OCI-LY7 (cell line): Measurements from ENCODE around the gene DOCK1.

Experiments used
- EZH2phosphoT487 ChIP-seq: fragments of 200-600 bp; sonication (generic); IDR thresholded peaks from 2 replicates; pipeline ENCODE4 v1.6.1; 2018; ENCODE audit warnings: low read depth, borderline replicate concordance, mild to moderate bottlenecking, mixed run types, antibody characterized with exemption, low read length, moderate library complexity, mixed read lengths
- TF ChIP-seq, protein P1 (sequence below): fragments of 200-600 bp; sonication (generic); conservative IDR thresholded peaks from 2 replicates; pipeline ENCODE4 v1.5.1; 2014; ENCODE audit warnings: mild to moderate bottlenecking, antibody characterized with exemption, low read length, moderate library complexity, mixed read lengths

DNA sequence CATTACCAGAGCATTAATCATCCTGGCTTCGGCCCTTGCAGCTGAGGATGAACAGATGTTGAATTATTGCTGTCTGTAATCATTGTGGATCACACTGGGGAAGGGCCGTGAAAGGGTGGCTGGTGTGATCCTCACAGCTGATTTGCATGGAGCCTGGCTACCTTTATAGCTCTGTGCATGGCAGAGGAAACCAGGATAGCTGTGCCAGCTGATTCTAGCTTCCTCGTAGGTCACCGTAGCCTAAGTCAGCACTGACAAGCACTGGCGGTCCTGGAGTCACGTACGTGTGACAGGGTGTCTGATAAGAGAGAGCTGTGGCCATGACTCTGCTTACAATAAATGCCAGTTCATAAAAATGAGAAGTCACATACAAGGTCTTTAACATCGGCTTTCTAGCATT lies 214.7 kb downstream of the DOCK1 start:
- TF ChIP-seq, protein P1, sequence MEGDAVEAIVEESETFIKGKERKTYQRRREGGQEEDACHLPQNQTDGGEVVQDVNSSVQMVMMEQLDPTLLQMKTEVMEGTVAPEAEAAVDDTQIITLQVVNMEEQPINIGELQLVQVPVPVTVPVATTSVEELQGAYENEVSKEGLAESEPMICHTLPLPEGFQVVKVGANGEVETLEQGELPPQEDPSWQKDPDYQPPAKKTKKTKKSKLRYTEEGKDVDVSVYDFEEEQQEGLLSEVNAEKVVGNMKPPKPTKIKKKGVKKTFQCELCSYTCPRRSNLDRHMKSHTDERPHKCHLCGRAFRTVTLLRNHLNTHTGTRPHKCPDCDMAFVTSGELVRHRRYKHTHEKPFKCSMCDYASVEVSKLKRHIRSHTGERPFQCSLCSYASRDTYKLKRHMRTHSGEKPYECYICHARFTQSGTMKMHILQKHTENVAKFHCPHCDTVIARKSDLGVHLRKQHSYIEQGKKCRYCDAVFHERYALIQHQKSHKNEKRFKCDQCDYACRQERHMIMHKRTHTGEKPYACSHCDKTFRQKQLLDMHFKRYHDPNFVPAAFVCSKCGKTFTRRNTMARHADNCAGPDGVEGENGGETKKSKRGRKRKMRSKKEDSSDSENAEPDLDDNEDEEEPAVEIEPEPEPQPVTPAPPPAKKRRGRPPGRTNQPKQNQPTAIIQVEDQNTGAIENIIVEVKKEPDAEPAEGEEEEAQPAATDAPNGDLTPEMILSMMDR, result no peak
- no peak for TF ChIP-seq EZH2phosphoT487
